GM19397 (cell line): ENCODE data around the gene EID2B.

Experiments used
- ATAC-seq: cut with Tn5 transposase; IDR thresholded peaks from one replicate; pipeline ENCODE4 v1.9.1; 2021; ENCODE audit warnings: mild to moderate bottlenecking, moderate library complexity; ENCODE audit not compliant: unreplicated experiment

The EID2B gene

DNA sequence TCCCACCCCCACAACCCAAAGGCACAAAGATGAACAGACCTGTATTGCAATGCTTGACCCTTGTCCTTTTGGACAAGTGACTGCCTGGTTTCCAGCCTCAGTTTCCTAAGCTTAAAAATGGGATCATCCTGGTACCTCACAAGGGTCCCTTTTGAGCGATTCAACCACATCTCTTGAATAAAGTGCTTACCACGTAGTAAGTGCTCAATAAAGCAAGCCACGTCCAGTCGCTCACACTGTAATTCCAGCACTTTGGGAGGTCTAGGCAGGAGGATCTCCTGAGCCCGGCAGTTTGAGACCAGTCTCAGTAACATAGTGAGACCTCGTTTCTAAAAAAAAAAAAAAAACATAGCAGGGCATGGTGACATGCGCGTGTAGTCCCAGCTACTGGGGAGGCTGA is 32.7 kb downstream of the EID2B start:
- ATAC-seq, result no peak

DNA sequence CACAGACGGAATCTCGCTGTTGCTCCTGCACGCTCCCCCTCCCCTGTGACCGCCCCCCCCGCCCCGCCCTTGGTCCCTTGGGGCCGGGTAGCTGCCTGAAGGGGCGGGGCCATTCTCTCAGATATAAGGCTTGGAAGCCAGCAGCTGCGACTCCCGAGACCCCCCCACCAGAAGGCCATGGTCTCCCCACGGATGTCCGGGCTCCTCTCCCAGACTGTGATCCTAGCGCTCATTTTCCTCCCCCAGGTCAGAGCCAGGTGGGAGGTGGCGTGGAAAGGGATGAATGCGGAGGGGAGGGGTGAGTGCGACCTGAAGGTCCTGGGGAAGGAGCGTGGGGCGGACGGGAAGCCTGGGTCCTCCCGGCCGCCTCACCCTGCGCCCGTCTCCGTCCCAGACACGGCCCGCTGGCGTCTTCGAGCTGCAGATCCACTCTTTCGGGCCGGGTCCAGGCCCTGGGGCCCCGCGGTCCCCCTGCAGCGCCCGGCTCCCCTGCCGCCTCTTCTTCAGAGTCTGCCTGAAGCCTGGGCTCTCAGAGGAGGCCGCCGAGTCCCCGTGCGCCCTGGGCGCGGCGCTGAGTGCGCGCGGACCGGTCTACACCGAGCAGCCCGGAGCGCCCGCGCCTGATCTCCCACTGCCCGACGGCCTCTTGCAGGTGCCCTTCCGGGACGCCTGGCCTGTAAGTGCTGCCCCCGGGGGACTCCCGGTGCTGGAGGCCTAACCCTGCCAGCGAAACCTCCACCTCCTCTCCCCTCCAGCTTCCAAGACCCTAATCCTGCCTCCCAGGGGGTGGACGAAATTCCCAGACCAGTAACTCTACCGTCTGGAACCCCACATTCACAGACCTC is 33.6 kb downstream of the EID2B start, which contains the start of gene DLL3:
Gene DLL3, plus strand, starts transcription at position 150 of the 845 bp plus-strand sequence. Its CDS starts 28 bp downstream, at position 178.
- ATAC-seq, result no peak

DNA sequence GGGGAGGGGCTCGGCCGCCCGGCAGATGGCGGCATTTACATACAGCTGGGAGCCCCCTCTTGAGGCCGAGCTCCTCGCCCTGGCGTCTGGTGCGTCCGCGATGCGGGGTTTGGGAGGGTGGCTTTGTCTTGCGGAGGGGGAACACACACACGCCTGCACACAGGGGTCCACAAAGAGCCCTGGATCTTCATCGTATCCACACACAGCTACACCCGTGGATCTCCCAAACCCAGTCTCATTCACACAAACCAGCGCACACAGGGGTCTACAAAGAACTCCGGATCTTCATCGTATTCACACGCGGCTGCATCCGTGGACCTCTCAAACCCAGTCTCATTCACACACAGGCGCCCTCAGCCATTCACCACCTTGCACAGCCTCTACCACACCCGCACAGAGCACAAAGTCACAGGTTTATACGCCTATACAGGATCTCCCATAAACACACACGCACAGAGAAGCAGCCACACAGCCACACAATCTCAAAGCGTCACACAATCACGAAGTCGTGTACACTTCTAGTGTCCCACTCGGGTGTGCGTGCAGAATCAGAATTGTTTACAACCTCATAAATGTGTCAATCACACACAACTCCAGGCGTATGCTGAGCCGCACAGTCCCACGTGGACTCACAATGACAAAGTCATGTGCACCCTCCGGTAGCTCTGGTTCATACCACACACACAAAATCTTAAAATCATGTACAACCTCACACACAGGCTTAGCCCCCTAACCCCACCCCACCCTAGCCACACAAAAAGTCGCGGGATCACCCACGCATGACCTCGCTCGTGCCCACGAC is 34.5 kb downstream of the EID2B start:
- no peak for ATAC-seq

DNA sequence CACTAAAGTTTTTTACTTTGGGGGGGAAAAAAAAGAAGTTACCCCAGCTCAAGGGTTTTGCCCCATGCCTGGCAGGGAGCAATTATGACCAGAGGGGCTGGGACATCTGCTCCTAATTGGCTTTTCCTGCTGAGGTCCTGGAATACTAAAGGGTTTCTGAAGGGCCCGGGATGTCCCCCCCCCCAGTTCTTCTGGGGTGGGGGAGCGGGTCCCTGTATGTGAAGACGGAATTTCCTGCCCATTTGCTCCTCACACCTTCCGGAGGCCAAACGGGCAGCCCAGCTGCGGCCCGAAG is 35.0 kb downstream of the EID2B start:
- no peak for ATAC-seq

DNA sequence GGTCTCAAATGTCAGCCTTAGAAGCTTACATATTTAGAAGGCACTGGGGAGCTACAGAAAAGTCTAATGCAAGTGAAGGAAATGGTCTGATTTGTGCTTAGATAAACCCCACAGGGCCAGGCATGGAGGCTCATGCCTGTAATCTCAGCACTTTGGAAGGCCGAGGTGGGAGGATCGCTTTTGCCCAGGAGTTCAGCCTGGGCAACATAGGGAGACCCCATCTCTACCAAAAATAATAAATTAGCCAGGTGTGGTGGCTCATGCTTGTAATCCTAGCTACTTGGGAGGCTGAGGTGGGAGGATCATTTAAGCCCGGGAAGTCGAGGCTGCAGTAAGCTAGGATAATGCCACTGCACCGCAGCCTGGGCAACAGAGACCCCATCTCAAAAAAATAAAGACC is 36.6 kb downstream of the EID2B start:
- no peak for ATAC-seq

DNA sequence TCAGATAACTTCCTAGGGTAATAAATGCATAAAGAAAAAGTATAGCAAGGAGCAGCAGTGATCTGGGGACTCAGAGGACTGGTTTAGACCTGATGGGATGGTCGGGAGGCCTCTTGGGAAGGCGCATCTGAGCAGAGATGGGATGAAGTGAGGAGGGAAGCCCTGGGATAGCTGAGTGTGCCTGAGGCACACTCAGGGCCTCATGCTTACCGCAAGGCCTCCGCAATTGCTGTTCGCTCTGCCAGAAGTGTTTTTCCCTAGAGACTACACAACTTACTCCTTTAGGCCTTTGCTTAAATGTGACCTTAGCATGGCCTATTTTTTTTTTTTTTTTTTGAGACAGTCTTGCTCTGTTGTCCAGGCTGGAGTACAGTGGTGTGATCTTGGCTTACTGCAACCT is 38.0 kb downstream of the EID2B start:
- ATAC-seq, result no peak

DNA sequence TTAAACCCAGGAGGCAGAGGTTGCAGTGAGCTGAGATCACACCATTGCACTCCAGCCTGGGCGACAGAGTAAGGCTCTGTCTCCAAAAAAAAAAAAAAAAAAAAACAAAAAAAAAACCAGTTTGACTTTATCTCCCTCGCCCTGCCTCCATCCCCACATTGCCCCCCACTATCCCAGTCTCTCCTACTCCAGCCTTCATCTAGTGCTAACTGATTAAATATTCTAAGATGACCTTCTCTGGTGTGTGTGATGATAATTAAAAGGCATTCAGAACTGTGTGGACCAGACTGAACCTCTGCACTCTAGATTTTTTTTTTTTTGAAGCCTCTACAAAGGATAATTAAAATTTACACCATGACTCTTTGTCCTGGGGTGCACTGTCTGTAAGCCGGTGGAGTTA is 39.9 kb downstream of the EID2B start:
- ATAC-seq, result no peak

DNA sequence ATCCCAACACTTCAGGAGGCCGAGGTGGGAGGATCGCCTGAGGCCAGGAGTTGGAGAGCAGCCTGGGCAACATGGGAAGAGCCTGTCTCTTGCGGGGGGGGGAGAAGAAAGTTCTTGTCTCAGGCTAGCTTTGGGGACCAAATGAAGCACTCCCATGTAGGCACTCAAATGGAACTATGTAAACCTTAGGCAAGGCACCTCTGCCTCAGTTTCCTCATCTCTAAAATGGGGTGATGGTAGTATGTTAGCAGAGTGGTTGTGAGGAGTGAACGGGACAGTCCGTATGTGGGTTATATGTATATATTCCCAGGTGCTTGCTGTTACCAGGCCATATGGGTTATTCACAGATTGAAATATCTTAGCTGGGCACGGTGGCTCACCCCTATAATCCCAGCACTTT is 40.4 kb downstream of the EID2B start:
- ATAC-seq, result no peak

DNA sequence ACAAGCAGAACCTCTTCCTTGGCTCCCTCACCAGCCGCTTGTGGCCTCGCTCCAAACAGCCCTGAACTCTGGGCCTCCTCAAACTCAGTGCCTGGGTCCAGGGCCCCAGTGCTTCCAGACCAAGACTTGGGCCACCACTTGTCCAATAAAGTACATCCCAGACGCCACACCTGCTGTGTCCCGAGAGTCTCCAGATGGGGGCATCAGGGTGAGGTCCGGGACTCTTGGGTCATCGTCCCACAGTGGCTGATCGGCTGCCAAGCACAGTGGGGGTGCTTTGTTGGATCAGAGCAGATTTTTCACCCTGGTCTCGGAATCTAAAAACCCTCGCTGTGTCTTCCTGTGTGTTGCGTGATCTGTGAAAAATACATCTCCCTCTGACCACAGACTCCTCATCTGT is 42.9 kb downstream of the EID2B start:
- no peak for ATAC-seq

DNA sequence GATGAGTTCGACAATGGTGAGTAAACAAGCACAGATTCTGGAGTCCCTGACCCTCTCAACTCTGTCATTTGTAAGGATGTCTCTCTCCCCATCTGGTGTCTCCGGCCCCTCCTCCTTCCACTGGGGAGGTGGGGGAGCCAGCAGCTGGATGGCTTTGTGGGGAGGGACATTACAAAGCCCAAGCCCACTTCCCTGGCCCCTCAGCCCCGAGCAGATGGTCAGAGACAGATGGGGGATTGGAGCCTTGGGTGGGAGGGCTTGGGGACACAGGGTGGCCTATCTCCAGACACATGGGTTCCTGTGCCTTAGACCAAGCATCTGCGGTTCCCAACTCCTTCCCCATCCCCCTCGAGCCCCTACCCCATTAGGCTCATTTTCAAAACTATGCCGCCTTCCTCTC is 49.5 kb downstream of the EID2B start:
- no peak for ATAC-seq

DNA sequence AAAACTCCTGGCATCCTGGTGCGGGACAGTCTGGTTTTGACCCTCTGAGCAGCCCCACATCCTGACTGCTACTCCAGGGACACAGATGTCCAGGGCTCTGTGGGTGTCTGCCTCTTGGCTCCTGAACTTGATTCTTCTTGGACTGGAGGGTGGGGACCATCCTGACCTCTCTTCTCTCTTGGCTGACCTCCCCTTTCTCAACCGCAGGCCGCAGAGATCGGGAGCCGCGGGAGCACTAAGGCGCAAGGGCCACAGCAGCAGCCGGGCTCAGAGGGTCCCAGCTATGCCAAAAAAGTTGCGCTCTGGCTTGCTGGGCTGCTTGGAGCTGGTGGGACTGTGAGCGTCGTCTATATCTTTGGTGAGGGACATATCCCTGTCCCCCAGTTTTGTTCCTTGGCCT is 51.0 kb downstream of the EID2B start:
- no peak for ATAC-seq

DNA sequence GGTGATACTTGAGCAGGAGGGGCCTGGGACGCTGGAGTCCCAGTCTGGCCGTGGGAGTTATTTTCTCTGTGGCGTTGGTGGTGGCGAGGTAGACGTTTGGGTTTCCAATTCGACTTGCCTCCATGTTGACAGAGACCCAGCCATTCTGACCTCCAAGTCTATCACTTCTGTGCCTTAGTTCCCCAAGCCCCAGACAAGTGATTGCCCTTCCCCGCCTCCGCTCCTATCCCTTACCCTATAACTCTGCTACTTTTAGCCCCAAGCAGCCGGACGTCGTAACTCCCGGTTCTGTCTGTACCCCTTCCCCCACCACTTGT is 51.5 kb downstream of the EID2B start:
- ATAC-seq, result no peak
